ENCODE data around the gene TOP3B. TPM values are rescaled to one million over a fixed set of nuclear protein-coding genes. Genes with fewer than 3 reads are reported as not detected.

Gene TOP3B, protein sequence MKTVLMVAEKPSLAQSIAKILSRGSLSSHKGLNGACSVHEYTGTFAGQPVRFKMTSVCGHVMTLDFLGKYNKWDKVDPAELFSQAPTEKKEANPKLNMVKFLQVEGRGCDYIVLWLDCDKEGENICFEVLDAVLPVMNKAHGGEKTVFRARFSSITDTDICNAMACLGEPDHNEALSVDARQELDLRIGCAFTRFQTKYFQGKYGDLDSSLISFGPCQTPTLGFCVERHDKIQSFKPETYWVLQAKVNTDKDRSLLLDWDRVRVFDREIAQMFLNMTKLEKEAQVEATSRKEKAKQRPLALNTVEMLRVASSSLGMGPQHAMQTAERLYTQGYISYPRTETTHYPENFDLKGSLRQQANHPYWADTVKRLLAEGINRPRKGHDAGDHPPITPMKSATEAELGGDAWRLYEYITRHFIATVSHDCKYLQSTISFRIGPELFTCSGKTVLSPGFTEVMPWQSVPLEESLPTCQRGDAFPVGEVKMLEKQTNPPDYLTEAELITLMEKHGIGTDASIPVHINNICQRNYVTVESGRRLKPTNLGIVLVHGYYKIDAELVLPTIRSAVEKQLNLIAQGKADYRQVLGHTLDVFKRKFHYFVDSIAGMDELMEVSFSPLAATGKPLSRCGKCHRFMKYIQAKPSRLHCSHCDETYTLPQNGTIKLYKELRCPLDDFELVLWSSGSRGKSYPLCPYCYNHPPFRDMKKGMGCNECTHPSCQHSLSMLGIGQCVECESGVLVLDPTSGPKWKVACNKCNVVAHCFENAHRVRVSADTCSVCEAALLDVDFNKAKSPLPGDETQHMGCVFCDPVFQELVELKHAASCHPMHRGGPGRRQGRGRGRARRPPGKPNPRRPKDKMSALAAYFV
- total RNA-seq = 10 to 100 TPM; 13.5 to 16.2 TPM
- long read RNA-seq, partial matches to known transcripts = 4 of 11 reads
- long read RNA-seq, other reads (novel, unspliced or antisense) = 3 of 11 reads

DNA sequence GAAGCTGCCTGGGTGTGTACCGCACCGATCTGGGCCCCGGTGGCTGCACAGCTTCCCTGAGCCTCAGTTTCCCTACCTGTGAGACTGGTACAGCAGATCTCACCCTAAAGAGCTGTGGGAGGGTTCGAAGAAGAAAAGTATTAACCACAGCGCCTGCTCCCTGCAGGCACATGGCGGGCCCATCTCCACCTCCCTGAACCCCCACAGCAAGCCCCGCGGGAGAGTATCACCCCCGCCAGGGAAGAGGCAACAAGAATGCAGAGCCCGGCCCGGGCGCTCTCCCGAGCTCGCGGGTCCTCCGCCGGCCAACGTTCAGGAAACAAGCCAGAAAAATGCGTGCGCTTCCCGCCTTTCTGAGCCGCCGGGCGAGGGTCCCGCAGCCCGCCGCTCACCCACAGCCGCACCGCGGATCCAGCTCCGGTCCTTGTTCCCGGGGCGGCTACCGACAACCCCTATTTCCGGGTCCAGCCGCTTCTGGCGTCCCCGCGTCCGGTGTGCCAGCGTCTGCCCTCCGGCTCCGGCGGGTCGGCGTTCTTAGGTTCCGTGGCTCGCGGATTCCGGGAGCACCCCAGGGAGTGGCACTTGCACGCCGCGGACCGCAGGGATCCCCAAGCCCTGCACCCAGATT lies at the start of gene TOP3B:
TOP3B (minus strand) TSS at position 450 of the 628 bp plus-strand sequence. CDS start 7,078 bp downstream, outside the sequence.
- ATAC-seq (peak; percentile 90 to 95), DNase-seq (peak; percentile 88)
- intact Hi-C loops (cut with DNase I) = no loop called here

DNA sequence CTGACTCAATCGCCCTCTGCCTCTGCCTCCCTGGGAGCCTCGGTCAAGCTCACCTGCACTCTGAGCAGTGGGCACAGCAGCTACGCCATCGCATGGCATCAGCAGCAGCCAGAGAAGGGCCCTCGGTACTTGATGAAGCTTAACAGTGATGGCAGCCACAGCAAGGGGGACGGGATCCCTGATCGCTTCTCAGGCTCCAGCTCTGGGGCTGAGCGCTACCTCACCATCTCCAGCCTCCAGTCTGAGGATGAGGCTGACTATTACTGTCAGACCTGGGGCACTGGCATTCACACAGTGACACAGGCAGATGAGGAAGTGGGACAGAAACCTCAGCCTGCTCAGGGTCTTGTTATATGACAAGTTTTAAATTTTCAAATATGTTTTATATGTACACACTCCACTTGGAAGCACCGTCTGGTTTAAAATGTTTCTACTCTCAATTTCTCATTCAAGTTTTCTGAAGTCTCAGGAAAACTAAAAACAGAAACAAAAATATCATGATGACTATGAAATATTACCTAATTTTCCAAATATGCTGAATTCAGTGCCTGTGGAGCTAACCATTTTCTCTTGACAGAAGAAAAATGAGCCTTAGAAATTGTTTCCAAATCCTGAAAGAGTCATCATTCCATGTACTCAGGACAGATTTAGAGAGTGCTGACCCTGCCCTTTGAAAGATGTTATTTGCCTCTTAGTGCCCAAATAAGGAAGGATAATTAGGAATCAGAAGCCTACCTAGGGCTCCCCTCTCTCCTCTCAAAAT lies 48.8 kb upstream of the TOP3B start:
- DNase-seq = no peak
- ATAC-seq = peak in 1 of 2 donors; percentile 30
- intact Hi-C loops (cut with DNase I) = no loop called here

DNA sequence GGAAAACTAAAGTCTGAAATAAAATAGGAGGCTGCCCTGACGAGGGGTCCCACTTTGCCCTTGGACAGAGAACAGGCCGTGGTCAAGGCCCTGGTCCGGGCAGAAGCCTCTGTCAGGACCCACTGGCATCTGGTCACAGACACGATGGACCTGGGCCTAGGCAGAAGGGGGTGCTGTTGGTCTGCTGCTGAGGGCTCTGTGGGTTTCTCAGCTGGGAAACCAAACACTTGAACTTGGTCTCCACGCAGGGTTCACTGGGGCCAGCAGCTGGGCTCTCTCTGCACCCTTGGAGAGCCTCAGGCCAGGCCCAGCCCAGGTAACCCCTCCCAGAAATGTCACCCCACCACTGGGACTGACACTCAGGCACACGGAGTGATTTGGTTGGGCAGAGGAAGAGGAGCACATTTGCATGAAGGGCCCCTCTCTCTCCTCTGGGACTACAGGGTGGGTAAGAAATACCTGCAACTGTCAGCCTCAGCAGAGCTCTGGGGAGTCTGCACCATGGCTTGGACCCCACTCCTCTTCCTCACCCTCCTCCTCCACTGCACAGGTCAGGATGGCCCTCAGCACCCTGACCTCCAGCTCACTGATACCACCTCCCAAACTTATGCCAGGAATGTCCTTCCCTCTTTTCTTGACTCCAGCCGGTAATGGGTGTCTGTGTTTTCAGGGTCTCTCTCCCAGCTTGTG lies 48.1 kb upstream of the TOP3B start:
- DNase-seq (peak; percentile 26), ATAC-seq (peak; percentile 63 to 74)

DNA sequence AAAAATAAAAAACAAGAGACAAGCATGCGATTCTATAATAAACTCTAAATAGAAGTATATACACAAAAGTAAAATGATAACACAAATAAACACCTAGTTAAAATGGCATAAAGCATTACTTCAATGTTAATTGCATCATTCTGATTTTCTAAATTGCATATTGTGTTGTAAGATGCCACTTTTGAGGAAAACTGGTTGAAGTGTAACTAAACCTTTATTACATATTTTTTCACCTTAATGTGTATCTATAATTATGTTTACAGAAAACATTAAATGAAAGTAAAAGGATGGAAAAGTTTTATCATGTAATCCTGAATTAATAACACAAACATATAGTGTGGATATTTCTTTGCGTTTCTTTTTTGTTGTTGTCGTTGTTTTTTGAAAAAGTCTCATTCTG lies 45.4 kb upstream of the TOP3B start:
- DNase-seq = no peak
- no peak for ATAC-seq
- intact Hi-C loops (cut with DNase I) = no loop called here

More for the DNA sequence above, 48.1 kb upstream of the TOP3B start:
- intact Hi-C loops (cut with DNase I) = no loop called here

DNA sequence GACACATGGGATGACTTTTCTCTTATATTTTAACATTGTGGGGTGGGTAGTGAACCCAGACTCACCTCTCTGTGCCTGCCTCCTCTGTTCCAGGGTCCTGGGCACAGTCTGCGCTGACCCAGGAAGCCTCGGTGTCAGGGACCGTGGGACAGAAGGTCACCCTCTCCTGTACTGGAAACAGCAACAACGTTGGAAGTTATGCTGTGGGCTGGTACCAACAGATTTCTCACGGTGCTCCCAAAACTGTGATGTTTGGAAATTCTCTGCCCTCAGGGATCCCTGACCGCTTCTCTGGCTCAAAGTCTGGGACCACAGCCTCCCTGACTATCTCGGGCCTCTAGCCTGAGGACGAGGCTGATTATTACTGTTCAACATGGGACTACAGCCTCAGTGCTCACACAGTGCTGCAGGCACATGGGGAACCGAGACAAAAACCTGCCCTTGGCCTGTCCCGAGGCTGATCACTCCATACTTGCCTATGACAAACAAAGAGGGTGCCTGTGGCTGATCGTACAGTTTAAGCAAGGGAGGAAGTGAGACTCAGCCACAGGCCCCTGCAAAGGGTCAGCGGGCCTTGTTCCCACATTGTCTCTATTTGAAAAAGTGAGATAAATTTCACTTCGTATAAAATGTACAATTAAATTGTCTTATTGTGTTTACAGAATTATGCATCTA lies 43.7 kb upstream of the TOP3B start:
- intact Hi-C loops (cut with DNase I) = no loop called here
- no peak for DNase-seq
- ATAC-seq = no peak

DNA sequence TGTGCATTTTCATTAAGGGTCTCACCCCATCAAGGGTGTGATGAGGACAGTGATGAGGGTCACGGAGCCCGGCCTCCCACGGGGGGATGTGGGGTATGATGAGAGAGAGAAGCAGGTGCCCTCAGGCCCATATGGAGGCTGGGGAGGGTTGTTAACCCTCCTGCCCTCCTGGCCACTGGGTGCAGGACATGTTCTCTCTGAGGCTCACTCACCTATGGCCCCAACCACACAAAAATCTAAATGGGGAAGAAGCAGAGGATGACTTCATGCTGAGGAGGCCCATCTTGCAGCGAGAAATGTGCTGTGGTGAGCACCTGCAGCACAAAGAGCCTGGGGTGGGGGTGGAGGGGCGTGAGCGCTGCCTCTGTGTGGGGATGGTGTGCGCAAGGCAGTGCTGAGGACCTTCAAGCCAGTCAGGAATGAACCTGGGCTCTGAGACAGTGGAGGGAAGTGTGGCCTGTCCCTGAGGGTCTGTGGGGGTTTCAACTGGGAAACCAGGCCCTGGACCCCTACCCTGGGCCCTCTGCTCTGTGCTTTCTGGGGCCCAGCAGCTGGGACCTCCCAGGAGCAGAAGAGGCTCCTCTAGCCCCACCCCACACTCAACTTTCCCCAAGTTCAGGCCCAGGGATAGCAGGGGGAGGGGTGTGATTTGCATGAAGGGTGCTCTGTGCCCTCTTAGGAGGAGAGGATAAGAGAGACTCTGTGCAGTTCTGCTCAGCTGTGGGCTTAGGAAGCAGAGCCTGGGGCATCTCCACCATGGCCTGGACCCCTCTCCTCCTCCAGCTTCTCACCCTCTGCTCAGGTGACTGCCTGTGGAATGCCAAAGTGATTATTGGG lies 43.0 kb upstream of the TOP3B start:
- no peak for DNase-seq
- ATAC-seq = no peak
- intact Hi-C loops (cut with DNase I) = no loop called here

DNA sequence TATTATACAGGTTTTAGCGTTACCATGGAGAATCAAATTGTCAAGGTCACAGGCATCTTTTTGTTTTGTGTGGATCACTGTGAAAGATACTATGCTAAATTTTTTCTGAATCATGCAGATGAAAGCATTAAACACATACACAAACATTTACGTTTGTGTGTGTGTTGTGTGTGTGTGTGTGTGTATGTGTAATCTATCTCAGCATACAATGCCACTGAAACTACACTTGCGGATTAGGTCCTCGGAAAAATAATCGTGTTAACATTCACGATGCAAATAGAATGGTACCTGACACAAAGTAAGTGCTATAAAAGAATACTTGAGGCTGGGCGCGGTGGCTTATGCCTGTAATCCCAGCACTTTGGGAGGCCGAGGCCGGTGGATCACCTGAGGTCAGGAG lies 41.9 kb upstream of the TOP3B start:
- intact Hi-C loops (cut with DNase I) = no loop called here
- DNase-seq = no peak
- ATAC-seq = no peak

DNA sequence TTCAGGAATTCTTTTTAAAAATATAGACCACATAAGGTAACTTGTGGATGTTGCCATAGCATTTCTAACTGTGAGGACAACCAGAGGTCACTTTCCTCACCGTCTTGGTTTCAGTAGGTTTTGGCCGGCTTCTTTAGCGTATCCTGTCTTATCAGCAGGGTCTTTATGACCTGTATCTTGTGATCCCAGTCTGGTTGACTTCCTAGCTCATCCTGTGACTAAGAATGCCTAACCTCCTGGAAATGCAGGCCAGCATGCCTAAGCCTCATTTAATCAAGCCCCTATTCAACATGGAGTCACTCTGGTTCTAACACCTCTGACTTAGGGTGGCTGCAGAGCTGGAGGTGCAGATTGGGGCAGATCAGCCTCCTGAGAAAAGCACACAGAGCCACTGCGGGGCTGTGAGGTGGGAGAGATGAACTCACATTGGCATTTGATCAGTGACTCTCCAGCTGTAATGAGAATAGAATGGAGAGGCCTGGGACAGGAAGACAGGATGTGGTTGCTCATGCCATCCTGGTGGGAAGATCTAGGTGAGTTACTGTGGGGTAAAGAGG lies 41.1 kb upstream of the TOP3B start:
- ATAC-seq = no peak

DNA sequence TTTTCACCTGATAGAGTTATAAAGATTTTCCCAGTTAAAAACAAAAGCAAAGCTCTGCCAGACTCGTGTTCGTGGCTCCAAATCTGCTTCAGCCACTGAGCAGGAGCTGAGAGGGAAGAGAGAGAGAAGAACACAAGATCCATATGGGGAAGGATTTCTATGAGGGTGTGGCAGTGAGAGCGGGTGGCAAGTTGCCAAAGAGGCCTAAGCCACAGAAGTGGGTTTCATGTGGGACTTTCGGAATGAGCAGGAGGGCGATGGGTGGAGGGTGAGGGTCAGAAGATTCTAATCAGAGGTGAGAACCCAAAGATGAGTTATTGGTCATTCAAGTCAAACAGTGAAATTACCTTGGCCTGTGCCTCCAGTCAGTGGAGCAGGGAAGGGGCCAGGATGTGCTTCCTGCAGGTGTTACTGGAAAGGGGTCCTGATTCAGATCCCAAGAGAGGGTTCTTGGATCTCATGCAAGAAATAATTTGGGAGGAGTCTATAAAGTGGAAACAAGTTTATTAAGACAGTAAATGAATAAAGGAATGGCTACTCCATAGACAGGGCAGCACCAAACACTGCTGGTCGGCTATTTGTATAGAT lies 40.5 kb upstream of the TOP3B start:
- ATAC-seq = no peak
- DNase-seq = no peak
- intact Hi-C loops (cut with DNase I) = no loop called here

More for the DNA sequence above, 41.1 kb upstream of the TOP3B start:
- no peak for DNase-seq
- intact Hi-C loops (cut with DNase I) = no loop called here

DNA sequence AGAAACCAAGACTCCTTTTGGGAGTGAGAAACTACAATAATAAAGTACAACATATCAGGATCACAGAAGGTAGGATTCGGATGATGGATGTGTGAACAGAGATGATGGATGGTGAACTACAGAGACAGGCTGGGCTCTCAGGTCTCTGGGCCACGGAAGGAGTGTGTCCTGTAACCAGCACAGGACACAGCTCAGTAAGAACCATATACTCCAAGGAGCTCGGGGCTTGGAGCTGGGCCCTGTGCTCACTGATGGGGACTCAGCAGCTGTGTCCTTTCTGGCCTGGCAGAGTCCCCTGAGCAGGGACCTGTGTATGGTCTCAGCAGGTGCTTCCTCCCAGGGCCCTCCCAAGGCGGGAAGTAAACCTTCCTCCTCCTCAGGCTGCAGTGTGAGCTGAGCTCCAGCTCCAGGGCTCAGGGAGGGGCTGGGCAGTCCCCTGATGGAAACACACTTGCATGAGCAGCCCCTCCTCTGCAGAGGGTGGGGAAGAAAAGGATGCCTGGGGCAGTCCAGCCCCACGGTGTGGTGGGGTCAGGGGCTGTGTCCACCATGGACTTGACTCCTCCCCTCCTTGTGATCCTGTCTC lies 39.8 kb upstream of the TOP3B start:
- peak in 1 of 2 donors; percentile 50 for ATAC-seq
- intact Hi-C loops (cut with DNase I) = no loop called here
- DNase-seq = no peak

DNA sequence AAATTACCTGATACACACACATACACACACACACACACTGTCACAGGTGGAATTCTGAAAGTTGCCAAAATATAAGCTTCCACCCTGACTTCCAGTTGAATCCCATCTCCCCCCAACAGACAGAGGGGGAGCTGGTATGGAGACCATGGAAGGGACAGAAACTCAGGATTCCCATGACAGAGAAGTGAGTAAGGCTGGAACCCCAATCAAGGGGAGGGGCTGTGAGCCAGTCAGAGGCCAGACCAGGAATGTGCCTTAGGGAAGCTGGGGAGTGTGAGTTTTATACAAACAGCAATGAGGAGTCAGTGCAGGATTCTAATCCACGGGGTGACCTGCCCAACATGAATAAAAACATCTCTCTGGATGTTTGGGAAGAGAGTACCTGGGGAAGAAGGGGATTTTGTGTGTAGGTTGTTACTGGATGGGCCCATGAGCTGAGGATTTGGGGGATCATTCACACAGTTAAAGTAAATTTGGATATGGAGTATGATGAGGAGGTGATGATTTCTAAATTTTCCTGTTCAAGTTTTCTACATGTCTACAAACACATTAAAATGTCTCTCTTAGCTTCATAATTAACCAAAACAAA lies 38.7 kb upstream of the TOP3B start:
- intact Hi-C loops (cut with DNase I) = no loop called here
- ATAC-seq = no peak
- DNase-seq = no peak

DNA sequence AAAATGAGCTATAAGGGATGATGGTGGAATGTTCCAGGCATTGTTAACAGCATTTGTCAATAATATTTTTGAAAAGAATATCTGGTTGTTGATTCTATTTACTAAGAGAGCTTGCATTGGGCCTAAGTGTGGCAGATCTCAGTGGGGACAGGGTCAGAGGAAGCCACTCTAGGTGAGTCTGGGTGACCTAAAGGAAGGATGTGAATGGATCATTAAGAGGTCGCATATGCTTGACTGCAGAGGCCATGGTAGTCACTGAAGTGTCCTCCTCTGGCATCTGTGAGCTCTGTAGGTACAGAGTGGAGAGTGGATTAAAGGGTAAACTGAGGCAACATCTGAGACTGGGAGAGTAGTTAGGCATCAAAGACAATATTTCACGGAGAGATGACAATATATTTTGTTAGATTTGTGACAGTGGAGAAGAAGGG lies 37.9 kb upstream of the TOP3B start:
- intact Hi-C loops (cut with DNase I) = no loop called here
- DNase-seq (no peak), ATAC-seq (no peak)

DNA sequence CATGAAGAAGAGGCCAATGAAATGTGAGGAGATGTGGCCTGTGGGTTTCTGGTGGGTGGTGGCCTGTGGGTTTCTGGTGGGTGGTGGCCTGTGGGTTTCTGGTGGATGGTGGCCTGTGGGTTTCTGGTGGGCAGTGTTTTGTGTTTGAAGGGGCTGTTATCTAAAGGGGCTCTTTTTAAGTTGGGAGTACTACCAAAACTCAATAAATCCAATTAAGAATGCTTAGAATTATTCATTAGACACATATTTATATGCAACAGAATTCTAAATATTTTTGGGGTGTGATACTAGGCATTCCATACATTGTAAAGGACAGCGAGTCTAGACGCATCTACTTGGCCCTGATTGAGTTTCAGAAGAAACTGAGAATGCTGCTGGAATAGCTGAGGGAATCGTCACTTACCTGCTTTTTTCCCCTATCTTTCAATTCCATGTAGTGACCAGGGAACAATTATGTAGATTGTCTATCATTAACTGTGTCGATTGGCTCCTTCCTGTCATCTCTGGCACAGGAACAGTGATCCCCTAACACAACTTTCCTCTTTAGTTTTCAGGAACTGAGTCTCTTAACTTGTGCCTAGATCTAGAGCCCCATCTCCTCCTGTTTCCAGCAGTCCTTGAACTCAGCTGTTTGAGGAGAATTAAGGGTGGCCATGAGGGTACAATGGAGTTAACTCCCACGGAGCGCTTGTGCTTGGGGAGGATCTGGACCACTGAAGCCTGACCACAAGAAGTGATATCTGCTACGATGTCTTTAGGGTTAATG lies 37.3 kb upstream of the TOP3B start:
- intact Hi-C loops (cut with DNase I) = no loop called here
- no peak for DNase-seq
- ATAC-seq = no peak

DNA sequence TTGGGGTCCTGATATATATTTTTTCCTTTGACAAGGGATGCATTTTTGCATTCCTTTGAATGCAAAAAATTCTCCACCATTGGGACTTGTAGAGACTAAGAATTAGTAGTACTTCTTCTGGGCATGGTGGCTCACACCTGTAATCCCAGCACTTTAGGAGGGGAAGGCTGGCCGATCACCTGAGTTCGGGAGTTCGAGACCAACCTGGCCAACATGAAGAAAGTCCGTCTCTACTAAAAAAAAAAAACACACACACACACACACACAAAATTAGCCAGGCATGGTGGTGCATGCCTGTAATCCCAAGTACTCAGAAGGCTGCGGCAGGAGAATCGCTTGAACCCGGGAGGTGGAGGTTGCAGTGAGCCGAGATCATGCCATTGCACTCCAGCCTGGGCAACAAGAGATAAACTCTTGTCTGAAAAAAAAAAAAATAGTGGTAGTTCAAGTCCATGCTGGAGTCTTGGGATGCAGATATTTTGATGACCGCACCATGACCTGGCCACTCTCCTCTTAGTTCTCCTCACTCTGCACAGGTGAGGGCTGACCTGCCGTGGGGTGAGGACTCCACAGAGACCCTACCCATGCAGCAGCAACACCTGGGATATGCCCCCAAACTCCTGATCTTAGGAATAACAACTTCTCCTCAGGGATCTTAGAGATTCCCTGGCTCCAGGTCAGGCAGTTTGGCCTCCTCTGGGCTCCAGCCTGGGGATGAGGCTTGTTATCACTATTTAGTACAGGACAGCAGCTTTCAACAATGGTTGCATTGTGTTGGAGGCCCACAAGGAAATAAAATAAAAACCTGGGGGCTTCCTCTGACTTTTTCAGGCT lies 36.5 kb upstream of the TOP3B start:
- ATAC-seq = no peak

More for the DNA sequence above, 36.5 kb upstream of the TOP3B start:
- no peak for DNase-seq
- intact Hi-C loops (cut with DNase I) = no loop called here
